Spleen (tissue), 7 donors: ENCODE measurements around the gene NGRN.

Experiments
- CTCF ChIP-seq, 11 experiments: fragments of 200-600 bp in 7 of 11; fragments of 450-650 bp in 4 of 11; sonication (generic) in 4 of 11; IDR thresholded peaks in 8 of 11; conservative IDR thresholded peaks in 3 of 11; 1 replicate in 7 of 11; 2 replicates in 4 of 11; pipeline versions ENCODE4 v1.4.0 to v1.8.0; 2016 to 2021; ENCODE audit warnings: antibody characterized with exemption in 11 of 11, inconsistent platforms in 4 of 11, mild to moderate bottlenecking in 1 of 11
- POLR2A ChIP-seq, 3 donors: fragments of 450-650 bp; IDR thresholded peaks; one replicate each; pipeline ENCODE4 v1.5.1; 2017; ENCODE audit warnings: antibody characterized with exemption in 3 of 3, mild to moderate bottlenecking in 1 of 3
- donor health status: DM: no; HTN: no; CAD: no; lungs with moderate emphysema.
- donor health status: DM: no; HTN: no; CAD: no.
- donor health status: DM: no; HTN: no; CAD: no.

- TF ChIP-seq POLR2A (IDR thresholded peaks at IDR 0.05) = no peak
- TF ChIP-seq CTCF (IDR thresholded peaks at IDR 0.05 in 8 of 11, conservative IDR thresholded peaks at IDR 0.05 in 3 of 11) = no peak
Observed at GRCh38 chr15:90230610-90231009, 34.9 kb upstream of the NGRN start.
